HG02938 (cell line): ENCODE results near the gene TIAM2.
"Not testable (repeated sequence)": the region's sequence is repeated elsewhere in the genome, so short reads cannot be mapped to it uniquely, and the experiment has no call there.

Experiments
- ATAC-seq: cut with Tn5 transposase; IDR thresholded peaks from one replicate; pipeline ENCODE4 v1.9.1; 2021; ENCODE audit warnings: mild to moderate bottlenecking, moderate library complexity; ENCODE audit not compliant: unreplicated experiment

TIAM2 gene

GRCh38 chr6:155154158-155154830 lies 159.2 kb downstream of the TIAM2 start:
- ATAC-seq: no peak

DNA sequence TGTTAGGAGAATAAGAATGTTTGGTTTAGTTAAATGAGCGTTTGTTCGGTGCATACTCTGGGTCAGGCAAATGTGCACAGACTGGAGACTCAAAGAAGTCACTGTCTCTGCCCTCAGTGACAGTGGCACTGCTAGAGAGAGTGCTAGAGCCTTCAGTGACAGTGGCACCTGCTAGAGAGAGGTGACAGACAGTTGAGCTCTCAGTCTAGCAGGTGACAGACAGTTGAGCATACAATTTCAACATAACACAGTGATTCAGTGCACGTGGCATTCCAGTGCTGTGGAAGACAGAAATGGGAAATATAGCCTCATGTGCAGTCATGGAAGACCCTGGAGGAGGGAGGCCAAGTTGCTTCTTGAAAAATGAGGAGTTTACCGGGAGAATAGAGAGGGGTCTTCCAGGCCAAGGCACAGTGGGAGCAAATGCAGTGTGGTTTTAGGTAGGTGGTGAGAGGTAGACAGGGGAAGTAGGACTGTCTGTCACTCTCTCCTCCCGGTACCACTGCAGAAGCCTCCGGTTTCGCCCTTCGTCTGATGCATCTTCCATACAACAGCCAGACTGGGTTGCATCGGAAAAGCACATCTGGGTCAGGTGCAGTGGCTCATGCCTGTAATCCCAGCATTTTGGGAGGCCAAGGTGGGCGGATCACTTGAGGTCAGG lies 160.8 kb downstream of the TIAM2 start:
- ATAC-seq: no peak

DNA sequence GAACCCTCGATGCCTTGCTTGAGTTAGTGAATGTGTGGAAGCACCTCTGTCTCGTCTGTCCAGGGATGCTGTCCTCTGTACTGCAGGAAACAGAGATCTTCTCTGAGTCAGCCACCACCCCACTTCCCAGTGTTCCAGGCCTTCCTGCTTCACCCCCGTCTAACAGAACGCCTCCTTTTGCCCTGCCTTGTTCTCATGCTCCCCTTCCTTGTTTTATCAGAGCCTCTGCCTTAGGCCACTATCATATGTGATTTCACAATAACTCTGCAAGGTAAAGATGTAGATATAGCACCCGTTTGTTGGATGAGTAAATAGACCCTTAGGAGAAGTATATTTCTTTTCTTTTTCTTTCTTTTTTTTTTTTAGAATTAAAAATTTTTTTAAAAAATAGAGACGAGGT lies 162.0 kb downstream of the TIAM2 start:
- no peak for ATAC-seq

DNA sequence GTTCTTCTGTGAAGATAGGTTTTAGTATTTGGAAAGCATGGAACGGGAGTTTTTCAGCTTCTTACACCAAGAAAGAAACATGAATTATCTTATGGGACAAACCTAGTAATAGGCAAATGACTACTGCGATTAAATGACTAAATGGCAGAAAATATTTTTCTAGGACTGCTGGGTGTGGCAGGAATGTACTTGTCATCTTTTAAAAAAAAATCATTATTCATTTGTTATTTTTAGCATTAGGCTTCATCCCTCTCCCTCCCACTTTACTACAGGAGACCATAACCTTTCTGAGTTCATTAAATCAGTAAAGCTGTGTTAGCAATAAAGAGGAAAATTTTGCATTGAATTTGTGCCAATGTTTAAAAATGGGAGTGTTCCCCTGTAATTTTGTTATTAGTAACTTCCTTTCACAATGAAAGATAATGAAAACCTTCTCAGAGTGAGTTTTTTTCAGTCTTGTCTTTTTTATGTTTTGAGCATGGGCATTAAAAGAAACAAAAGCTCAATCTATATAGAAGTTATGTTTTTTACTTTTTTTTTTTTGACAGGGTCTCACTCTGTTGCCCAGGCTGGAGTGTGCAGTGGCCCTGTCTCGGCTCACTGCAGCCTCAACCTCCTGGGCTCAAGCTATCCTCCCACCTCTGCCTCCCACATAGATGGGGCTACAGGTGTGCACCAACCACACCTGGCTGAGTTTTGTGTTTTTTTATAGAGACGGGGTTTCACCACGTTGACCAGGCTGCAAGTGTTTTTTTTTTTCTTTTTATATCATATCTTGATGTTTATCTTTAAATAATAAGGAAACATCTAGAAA lies 163.1 kb downstream of the TIAM2 start:
- ATAC-seq: no peak

- ATAC-seq: no peak
These were observed 167.6 kb downstream of the TIAM2 start for GRCh38 chr6:155162682-155163081.

DNA sequence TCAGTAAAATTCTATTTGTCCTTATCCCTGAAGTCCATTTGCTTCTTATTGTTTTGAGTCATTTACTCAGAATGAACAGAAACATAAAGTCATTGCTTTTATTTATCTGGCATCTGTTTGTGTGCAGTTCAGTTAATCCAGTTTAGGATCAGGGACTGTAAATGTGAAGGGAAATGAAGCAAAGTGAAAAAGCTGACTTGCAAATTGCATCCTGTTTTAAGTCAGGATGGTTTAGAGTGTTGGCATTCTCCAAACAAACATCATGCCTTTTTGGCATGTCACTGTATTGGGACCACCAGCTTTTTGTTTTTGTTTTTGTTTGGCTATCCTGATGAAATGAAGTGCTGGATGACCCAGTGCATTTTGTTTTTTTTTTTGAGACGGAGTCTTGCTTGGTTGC lies 168.5 kb downstream of the TIAM2 start:
- ATAC-seq: no peak

GRCh38 chr6:155165029-155165710 lies 170.1 kb downstream of the TIAM2 start:
- peak; percentile 58 for ATAC-seq

DNA sequence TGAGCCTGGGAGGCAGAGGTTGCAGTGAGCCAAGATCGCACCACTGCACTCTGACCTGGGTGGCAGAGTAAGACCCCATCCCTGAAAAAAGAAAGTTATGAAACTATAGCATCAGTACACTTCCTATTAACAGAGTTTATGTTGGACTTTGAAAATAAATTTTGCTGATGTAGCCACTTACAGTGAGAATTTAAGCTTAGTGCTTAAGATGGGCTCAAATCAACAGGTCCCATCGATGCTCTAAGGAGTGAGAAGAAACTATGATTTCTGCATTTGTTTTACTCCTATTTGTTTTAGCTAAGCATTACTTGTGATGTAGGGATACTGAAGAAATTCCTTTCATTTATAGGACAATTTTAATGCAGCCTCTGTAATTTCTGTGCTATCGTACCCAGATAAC lies 175.4 kb downstream of the TIAM2 start:
- no peak for ATAC-seq

- ATAC-seq: peak; percentile 82
These were observed 176.1 kb downstream of the TIAM2 start for GRCh38 chr6:155171109-155171746.

GRCh38 chr6:155171747-155172449 lies 176.8 kb downstream of the TIAM2 start:
- ATAC-seq: peak; percentile 2

DNA sequence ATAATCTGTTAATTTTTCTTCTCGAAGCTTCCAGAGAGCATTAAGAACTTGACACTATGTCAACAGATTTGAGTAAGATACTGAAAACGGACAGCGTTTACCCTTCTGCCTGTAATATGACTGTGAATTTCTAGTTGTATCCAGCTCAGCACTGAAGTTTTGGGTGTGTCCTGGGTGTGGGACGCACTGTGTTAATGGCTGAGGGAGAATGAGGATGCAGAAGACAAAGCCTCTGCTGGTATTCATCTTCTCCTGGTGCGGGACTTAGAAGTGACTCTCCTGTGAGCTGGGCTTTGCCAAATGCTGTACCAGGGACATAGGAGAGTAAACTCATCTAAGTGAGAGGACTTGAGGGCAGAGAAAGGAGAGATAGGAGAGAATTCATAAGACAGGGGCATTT lies 178.4 kb downstream of the TIAM2 start:
- ATAC-seq: no peak

- ATAC-seq: peak; percentile 57
These were observed 179.6 kb downstream of the TIAM2 start for GRCh38 chr6:155174576-155175211.

DNA sequence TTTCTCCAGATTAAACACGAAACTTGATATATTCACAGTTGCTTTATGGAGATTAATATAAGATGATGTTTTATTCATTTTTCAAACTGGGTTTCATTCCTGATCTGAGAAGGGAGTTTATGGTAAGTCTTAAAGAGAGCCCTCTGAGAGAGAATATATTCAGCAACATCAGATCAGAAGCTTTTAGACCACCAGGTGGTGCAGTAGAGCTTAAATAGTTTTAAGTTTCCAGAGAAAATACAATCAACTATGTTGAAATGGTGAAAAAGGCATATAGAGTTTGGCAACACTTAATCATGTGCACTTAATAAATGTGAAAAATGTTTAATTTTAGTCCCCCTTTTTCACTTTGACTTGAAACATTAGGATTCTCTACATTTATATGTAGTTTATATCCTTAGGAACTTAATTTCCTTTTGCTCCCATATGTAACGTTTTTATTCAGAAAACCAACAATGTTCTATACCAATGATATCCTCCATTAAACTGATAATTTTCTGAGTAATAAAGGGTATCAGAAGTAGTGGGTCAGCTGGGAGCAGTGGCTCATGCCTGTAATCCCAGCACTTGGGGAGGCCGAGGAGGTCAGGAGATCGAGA lies 182.3 kb downstream of the TIAM2 start:
- no peak for ATAC-seq

GRCh38 chr6:155181498-155181897 lies 186.4 kb downstream of the TIAM2 start:
- peak; percentile 82 for ATAC-seq

- ATAC-seq: no peak
These were observed 187.0 kb downstream of the TIAM2 start for GRCh38 chr6:155182103-155182502.

DNA sequence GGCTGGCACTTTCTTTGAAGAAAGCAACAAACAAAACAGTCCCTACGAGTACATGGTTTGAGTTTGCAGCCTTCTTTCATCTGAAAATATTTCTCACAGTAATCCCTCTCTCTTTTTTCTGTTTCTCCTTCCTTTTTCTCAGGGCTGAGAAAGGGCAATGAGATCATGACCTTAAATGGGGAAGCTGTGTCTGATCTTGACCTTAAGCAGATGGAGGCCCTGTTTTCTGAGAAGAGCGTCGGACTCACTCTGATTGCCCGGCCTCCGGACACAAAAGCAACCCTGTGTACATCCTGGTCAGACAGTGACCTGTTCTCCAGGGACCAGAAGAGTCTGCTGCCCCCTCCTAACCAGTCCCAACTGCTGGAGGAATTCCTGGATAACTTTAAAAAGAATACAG lies 188.0 kb downstream of the TIAM2 start:
- no peak for ATAC-seq

DNA sequence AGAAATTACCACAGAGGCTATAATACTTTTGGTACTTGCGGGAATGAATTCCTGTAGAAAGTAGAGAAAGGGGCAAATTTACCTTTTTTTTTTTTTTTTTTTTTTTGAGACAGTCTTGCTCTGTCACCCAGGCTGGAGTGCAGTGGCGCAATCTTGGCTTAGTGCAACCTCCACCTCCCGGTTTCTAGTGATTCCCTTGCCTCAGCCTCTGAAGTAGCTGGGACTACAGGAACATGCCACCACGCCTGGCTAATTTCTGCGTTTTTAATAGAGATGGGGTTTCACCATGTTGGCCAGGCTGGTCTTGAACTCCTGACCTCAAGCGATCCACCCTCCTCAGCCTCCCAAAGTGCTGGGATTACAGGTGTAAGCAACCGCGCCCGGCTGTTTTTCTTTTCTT lies 189.9 kb downstream of the TIAM2 start:
- not testable (repeated sequence) for ATAC-seq

- no peak for ATAC-seq
These were observed 190.4 kb downstream of the TIAM2 start for GRCh38 chr6:155185544-155185943.

- ATAC-seq: no peak
These were observed 191.0 kb downstream of the TIAM2 start for GRCh38 chr6:155186052-155186658.
